GM23338 (cell line): ENCODE results near the gene TMEM62. TPM values are rescaled to one million over a fixed set of nuclear protein-coding genes. Genes with fewer than 3 reads are reported as not detected.

Experiments
- ATAC-seq: fragments of 200-7000 bp; cut with Tn5 transposase; 3 replicates; pipeline ENCODE4 v1.9.1; 2020
- DNase-seq: peaks from one replicate; pipeline ENCODE4 v3.0.0-alpha.2; 2015; ENCODE audit warnings: low spot score
- H2AFZ ChIP-seq: fragments of 200-600 bp; sonication (generic); 2 replicates; pipeline ENCODE4 v1.8.0; 2016; ENCODE audit warnings: antibody characterized with exemption, mild to moderate bottlenecking, moderate library complexity
- H3F3A ChIP-seq: fragments of 200-600 bp; sonication (generic); replicated peaks from 2 replicates; pipeline ENCODE4 v1.8.0; 2017; ENCODE audit warnings: antibody characterized with exemption, mixed run types, low read depth
- H3K27ac ChIP-seq: fragments of 200-600 bp; sonication (generic); 2 replicates; pipeline ENCODE4 v1.6.1; 2016; ENCODE audit warnings: low read depth
- H3K27me3 ChIP-seq: fragments of 200-600 bp; sonication (generic); 2 replicates; pipeline ENCODE4 v1.8.0; 2016; ENCODE audit warnings: mild to moderate bottlenecking, mixed run types, moderate library complexity; ENCODE audit not compliant: insufficient read depth
- H3K36me3 ChIP-seq: fragments of 200-600 bp; sonication (generic); 2 replicates; pipeline ENCODE4 v1.8.0; 2016; ENCODE audit warnings: mild to moderate bottlenecking; ENCODE audit not compliant: insufficient read depth
- H3K4me1 ChIP-seq: fragments of 200-600 bp; sonication (generic); 2 replicates; pipeline ENCODE4 v1.8.0; 2016; ENCODE audit warnings: mild to moderate bottlenecking, moderate library complexity; ENCODE audit not compliant: insufficient read depth
- H3K4me2 ChIP-seq: fragments of 200-600 bp; sonication (generic); 2 replicates; pipeline ENCODE4 v1.7.1; 2017; ENCODE audit warnings: mixed run types
- H3K4me3 ChIP-seq: fragments of 200-600 bp; sonication (generic); 2 replicates; pipeline ENCODE4 v1.6.1; 2016; ENCODE audit warnings: mixed run types
- H3K79me2 ChIP-seq: fragments of 200-600 bp; sonication (generic); replicated peaks from 2 replicates; pipeline ENCODE4 v1.8.0; 2017; ENCODE audit warnings: mild to moderate bottlenecking; ENCODE audit not compliant: insufficient read depth
- H3K9me2 ChIP-seq: fragments of 200-600 bp; sonication (generic); 2 replicates; pipeline ENCODE4 v1.8.0; 2017; ENCODE audit not compliant: insufficient read depth
- H4K20me1 ChIP-seq: fragments of 200-600 bp; sonication (generic); replicated peaks from 2 replicates; pipeline ENCODE4 v1.8.0; 2017; ENCODE audit warnings: mild to moderate bottlenecking; ENCODE audit not compliant: insufficient read depth
- H3K27ac Mint-ChIP-seq: 2 replicates; pipeline ENCODE4 v1.8.0; 2020; ENCODE audit warnings: inconsistent platforms, mild to moderate bottlenecking, moderate library complexity, mixed read lengths
- H3K27me3 Mint-ChIP-seq: 3 replicates; pipeline ENCODE4 v1.8.0; 2022; ENCODE audit warnings: low read depth, mild to moderate bottlenecking, moderate library complexity, mixed read lengths, inconsistent platforms; ENCODE audit not compliant: insufficient read depth, poor library complexity
- H3K36me3 Mint-ChIP-seq: 3 replicates; pipeline ENCODE4 v1.8.0; 2021; ENCODE audit warnings: low read depth, mild to moderate bottlenecking, inconsistent platforms, moderate library complexity, mixed read lengths
- H3K4me1 Mint-ChIP-seq: 3 replicates; pipeline ENCODE4 v1.8.0; 2020; ENCODE audit warnings: mild to moderate bottlenecking, inconsistent platforms, mixed read lengths
- H3K4me3 Mint-ChIP-seq: 3 replicates; pipeline ENCODE4 v1.8.0; 2021; ENCODE audit warnings: moderate library complexity, mild to moderate bottlenecking, inconsistent platforms, mixed read lengths
- H3K9me3 Mint-ChIP-seq: 3 replicates; pipeline ENCODE4 v1.8.0; 2020; ENCODE audit warnings: moderate library complexity, mild to moderate bottlenecking, inconsistent platforms, mixed read lengths
- CREB1 ChIP-seq: fragments of 250-450 bp; sonication (Bioruptor Pico); IDR thresholded peaks from 2 replicates; pipeline ENCODE4 v1.5.0; 2020; ENCODE audit warnings: low read depth, mild to moderate bottlenecking, moderate library complexity
- CTCF ChIP-seq, 2 experiments: fragments of 200-600 bp in 1 of 2; sonication (generic) in 1 of 2; conservative IDR thresholded peaks; 2 replicates each; pipeline versions ENCODE4 v1.5.1 to v1.6.1; 2016 to 2017; ENCODE audit warnings: antibody characterized with exemption in 2 of 2, low read depth in 2 of 2, mild to moderate bottlenecking in 2 of 2, moderate library complexity in 1 of 2
- ETS1 ChIP-seq: IDR thresholded peaks from 2 replicates; pipeline ENCODE4 v1.6.1; 2016; ENCODE audit warnings: antibody characterized with exemption
- EZH2 ChIP-seq: fragments of 200-600 bp; sonication (generic); IDR thresholded peaks from one replicate; pipeline ENCODE4 v1.8.0; 2017; ENCODE audit warnings: antibody characterized with exemption, mild to moderate bottlenecking, low read depth; ENCODE audit not compliant: unreplicated experiment
- EZH2phosphoT487 ChIP-seq: fragments of 200-600 bp; sonication (generic); IDR thresholded peaks from one replicate; pipeline ENCODE4 v1.8.1; 2018; ENCODE audit warnings: antibody characterized with exemption; ENCODE audit not compliant: unreplicated experiment
- JUNB ChIP-seq: IDR thresholded peaks from one replicate; pipeline ENCODE4 v1.6.1; 2016; ENCODE audit warnings: antibody characterized with exemption; ENCODE audit not compliant: unreplicated experiment
- NANOG ChIP-seq: IDR thresholded peaks from 2 replicates; pipeline ENCODE4 v1.6.1; 2016; ENCODE audit warnings: antibody characterized with exemption, borderline replicate concordance
- POLR2AphosphoS5 ChIP-seq: IDR thresholded peaks from 2 replicates; pipeline ENCODE4 v1.6.1; 2016; ENCODE audit warnings: antibody characterized with exemption, low read depth
- REST ChIP-seq: IDR thresholded peaks from one replicate; pipeline ENCODE4 v1.6.1; 2018; ENCODE audit warnings: antibody characterized with exemption; ENCODE audit not compliant: unreplicated experiment
- STAT1 ChIP-seq: IDR thresholded peaks from one replicate; pipeline ENCODE4 v1.6.1; 2016; ENCODE audit warnings: antibody characterized with exemption; ENCODE audit not compliant: unreplicated experiment
- ZNF114 ChIP-seq: fragments of 250-450 bp; sonication (Bioruptor Pico); IDR thresholded peaks from 2 replicates; pipeline ENCODE4 v1.5.0; 2020; ENCODE audit warnings: mild to moderate bottlenecking, moderate library complexity
- ZNF331 ChIP-seq: fragments of 250-450 bp; sonication (Bioruptor Pico); IDR thresholded peaks from 2 replicates; pipeline ENCODE4 v1.5.0; 2020; ENCODE audit warnings: low read depth, mild to moderate bottlenecking, moderate library complexity
- ZNF462 ChIP-seq: fragments of 250-450 bp; sonication (Bioruptor Pico); IDR thresholded peaks from 2 replicates; pipeline ENCODE4 v1.5.0; 2020; ENCODE audit warnings: mild to moderate bottlenecking, moderate library complexity
- polyA plus RNA-seq: library from polyadenylated mRNA; unstranded; fragments of >200 nt; fragmentation: Nextera tagmentation; extraction: Ambion mirVana; gene quantifications from 2 replicates; pipeline ENCODE4 v1.2.1, GENCODE V29; 2016
- total RNA-seq: library from RNA; depleted of rRNA; stranded (reverse); fragments of >200 nt; shearing (Covaris generic); gene quantifications from 2 replicates; pipeline ENCODE4 v1.2.3, GENCODE V29; 2014

Gene TMEM62
- total and polyA plus RNA-seq, 2 experiments from 2014 or later = 3.4 to 14.3 TPM

- no peak for ATAC-seq
- Histone ChIP-seq H2AFZ (no peak overlapping the region; the same call in 1 of the 2 replicates), H3K4me2 (no peak overlapping the region), H3K27ac (no peak overlapping the region), H3F3A (no peaks in the 10 kb centered on the region), H3K36me3 (no peaks in the 10 kb centered on the region), H3K27me3 (peaks cover 16% of the 10 kb centered on the region), H4K20me1 (no peaks in the 10 kb centered on the region), H3K4me1 (no peaks in the 10 kb centered on the region), H3K4me3 (no peak overlapping the region), H3K9me2 (no peaks in the 10 kb centered on the region; the same call in 1 of the 2 replicates), H3K79me2 (no peaks in the 10 kb centered on the region)
- no peak for TF ChIP-seq ZNF462 (CRISPR knock-in tag)
- no peak for TF ChIP-seq CTCF (conservative IDR thresholded peaks at IDR 0.05; ENCODE audit: low read depth in 2 of 2)
- no peak for TF ChIP-seq JUNB
- TF ChIP-seq EZH2phosphoT487 = no peak
- no peak for TF ChIP-seq ZNF331
- TF ChIP-seq EZH2 = no peak
- no peak for TF ChIP-seq REST
- no peak for TF ChIP-seq POLR2AphosphoS5
- no peak for TF ChIP-seq ETS1
- no peak for TF ChIP-seq ZNF114 (CRISPR knock-in tag)
- TF ChIP-seq NANOG = no peak
- TF ChIP-seq STAT1 = no peak
- TF ChIP-seq CREB1 (CRISPR knock-in tag) = no peak
- DNase-seq = no peak
- Mint-ChIP-seq H3K36me3 (no peaks in the 10 kb centered on the region), H3K4me3 (no peak overlapping the region), H3K4me1 (peaks cover 5% of the 10 kb centered on the region; the same call in 2 of the 3 replicates), H3K9me3 (no peaks in the 10 kb centered on the region), H3K27ac (no peak overlapping the region), H3K27me3 (peaks cover 14% of the 10 kb centered on the region)
These were observed 15.1 kb upstream of the TMEM62 start for GRCh38 chr15:43118286-43118685.
